Adrenal gland (tissue), 12 donors: ENCODE measurements around the gene DENND10. TPM values are rescaled to one million over a fixed set of nuclear protein-coding genes. Genes with fewer than 3 reads are reported as not detected.

Experiments used
- DNase-seq, 7 donors: peaks; one replicate each; pipeline ENCODE4 v3.0.0-alpha.2; 2019 to 2020
- H3K27ac ChIP-seq, 5 donors: fragments of 200-600 bp; sonication (generic) in 4 of 5; 1 replicate in 3 of 5; 2 replicates in 2 of 5; pipeline versions ENCODE4 v1.5.1 to v1.8.0; 2016 to 2020; ENCODE audit warnings: mild to moderate bottlenecking in 1 of 5
- H3K27me3 ChIP-seq: fragments of 200-600 bp; 2 replicates; pipeline ENCODE4 v1.8.0; 2021
- H3K36me3 ChIP-seq, 2 donors: fragments of 200-600 bp; replicated peaks in 1 of 2; 1 replicate in 1 of 2; 2 replicates in 1 of 2; pipeline versions ENCODE4 v1.5.1 to v1.8.0; 2018 to 2022
- H3K4me1 ChIP-seq, 2 donors: fragments of 200-600 bp; replicated peaks in 1 of 2; 1 replicate in 1 of 2; 2 replicates in 1 of 2; pipeline versions ENCODE4 v1.5.1 to v1.8.0; 2018 to 2021
- H3K4me3 ChIP-seq, 4 donors: fragments of 200-600 bp; sonication (generic) in 3 of 4; one replicate each; pipeline ENCODE4 v1.5.1; 2016 to 2018
- H3K9me3 ChIP-seq, 3 donors: fragments of 200-600 bp; sonication (generic) in 1 of 3; replicated peaks in 1 of 3; 1 replicate in 2 of 3; 2 replicates in 1 of 3; pipeline versions ENCODE4 v1.5.1 to v1.8.0; 2016 to 2021
- POLR2A ChIP-seq, 2 donors: fragments of 450-650 bp; IDR thresholded peaks; one replicate each; pipeline ENCODE4 v1.6.1; 2017; ENCODE audit warnings: antibody characterized with exemption in 2 of 2, mild to moderate bottlenecking in 2 of 2, moderate library complexity in 1 of 2
- WGBS, 4 donors: extraction: QIAGEN DNeasy Blood & Tissue Kit in 2 of 4; methylation state at CpG; one replicate each; pipeline versions ENCODE4 v1.1.5 to v1.1.7; 2013 to 2017; 5-methylcytosine and 5-hydroxymethylcytosine counted together
- intact Hi-C, 2 donors: fragments of 100-400 bp; cut with DNase I; formaldehyde crosslinking; loops; one replicate each; pipeline versions ENCODE4 v1.14.1 to v1.15.0; 2022 to 2023
- polyA plus RNA-seq, 3 donors: library from polyadenylated mRNA; stranded (reverse); fragments of 200-250 nt in 2 of 3; fragments of 350-450 nt in 1 of 3; fragmentation: Illumina TruSeq in 1 of 3; extraction: RNeasy Lipid Tissue Mini Kit (QIAGEN cat#74804) in 1 of 3; gene quantifications; one replicate each; pipeline ENCODE4 v1.2.3, GENCODE V29; 2013 to 2014
- total RNA-seq, 9 donors: library from RNA; depleted of rRNA in 4 of 9; stranded (reverse); fragments of >200 nt in 4 of 9; fragments of 120-200 nt in 1 of 9; fragmentation: NEBNext Ultra II Directional in 1 of 9; extraction: Animal tissue kit (Norgen Biotek cat#: 25700) in 1 of 9; gene quantifications; one replicate each; pipeline versions ENCODE4 v1.1.0 to v1.2.4, GENCODE V29; 2013 to 2023
- TF ChIP-seq, protein P1 (sequence below), 6 experiments: fragments of 450-650 bp in 4 of 6; fragments of 200-600 bp in 2 of 6; sonication (generic) in 1 of 6; IDR thresholded peaks; 1 replicate in 5 of 6; 2 replicates in 1 of 6; pipeline versions ENCODE4 v1.5.1 to v1.8.0; 2016 to 2021; ENCODE audit warnings: antibody characterized with exemption in 6 of 6, mild to moderate bottlenecking in 2 of 6, moderate library complexity in 1 of 6
- donor health status: healthy with polysubstance abuse.
- donor health status: Bipolar disorder and iron deficiency.
- donor health status: DM: yes; HTN: yes; CAD: no.
- donor health status: DM: no; HTN: no; CAD: no.
- donor health status: DM: no; HTN: no; CAD: no.
- donor health status: DM: yes; HTN: yes; CAD: no.

The DENND10 gene
- total and polyA plus RNA-seq, 12 donors = 10.3 to 65.3 (median 41.9) TPM

DNA sequence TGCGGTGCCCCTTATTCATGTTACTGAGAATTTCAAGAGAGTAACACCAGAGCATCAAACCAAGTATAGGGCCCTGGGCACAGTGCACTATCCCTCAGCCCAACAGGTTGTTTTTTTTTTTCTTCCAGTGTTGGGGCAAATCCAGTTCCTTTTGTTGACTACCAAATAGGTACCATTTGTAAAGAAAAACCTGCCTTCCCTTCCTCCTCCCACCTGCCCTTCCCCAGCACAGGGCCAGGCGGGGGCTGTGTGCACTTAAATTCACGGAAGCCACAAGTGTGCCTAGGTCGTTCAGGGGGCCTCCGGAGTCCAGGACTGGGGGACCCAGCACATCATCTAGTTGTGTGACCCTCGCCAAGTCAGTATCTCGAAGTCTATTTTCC is 62.2 kb downstream of the DENND10 start:
- H3K4me1 ChIP-seq = peaks cover 17 to 25% of the 10 kb centered on the region in 2 donors
- H3K27me3 ChIP-seq = no peaks in the 10 kb centered on the region
- H3K9me3 ChIP-seq = no peaks in the 10 kb centered on the region
- TF ChIP-seq, protein P1, sequence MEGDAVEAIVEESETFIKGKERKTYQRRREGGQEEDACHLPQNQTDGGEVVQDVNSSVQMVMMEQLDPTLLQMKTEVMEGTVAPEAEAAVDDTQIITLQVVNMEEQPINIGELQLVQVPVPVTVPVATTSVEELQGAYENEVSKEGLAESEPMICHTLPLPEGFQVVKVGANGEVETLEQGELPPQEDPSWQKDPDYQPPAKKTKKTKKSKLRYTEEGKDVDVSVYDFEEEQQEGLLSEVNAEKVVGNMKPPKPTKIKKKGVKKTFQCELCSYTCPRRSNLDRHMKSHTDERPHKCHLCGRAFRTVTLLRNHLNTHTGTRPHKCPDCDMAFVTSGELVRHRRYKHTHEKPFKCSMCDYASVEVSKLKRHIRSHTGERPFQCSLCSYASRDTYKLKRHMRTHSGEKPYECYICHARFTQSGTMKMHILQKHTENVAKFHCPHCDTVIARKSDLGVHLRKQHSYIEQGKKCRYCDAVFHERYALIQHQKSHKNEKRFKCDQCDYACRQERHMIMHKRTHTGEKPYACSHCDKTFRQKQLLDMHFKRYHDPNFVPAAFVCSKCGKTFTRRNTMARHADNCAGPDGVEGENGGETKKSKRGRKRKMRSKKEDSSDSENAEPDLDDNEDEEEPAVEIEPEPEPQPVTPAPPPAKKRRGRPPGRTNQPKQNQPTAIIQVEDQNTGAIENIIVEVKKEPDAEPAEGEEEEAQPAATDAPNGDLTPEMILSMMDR (IDR thresholded peaks at IDR 0.05) = no peak
- TF ChIP-seq POLR2A (IDR thresholded peaks at IDR 0.05) = no peak
- intact Hi-C loops = no loop called here
- peaks cover 0 to 33% of the 10 kb centered on the region in 2 donors for H3K36me3 ChIP-seq
- no peak for DNase-seq
- H3K27ac ChIP-seq = peak overlapping the region; percentile 60 to 92 (median 84)
- peak overlapping the region in 2 of 4 donors; percentile 87 to 91 for H3K4me3 ChIP-seq
- 65 to 71% (median 68%) methylated on average over 7 of the region's 7 CpGs for WGBS, 4 donors

DNA sequence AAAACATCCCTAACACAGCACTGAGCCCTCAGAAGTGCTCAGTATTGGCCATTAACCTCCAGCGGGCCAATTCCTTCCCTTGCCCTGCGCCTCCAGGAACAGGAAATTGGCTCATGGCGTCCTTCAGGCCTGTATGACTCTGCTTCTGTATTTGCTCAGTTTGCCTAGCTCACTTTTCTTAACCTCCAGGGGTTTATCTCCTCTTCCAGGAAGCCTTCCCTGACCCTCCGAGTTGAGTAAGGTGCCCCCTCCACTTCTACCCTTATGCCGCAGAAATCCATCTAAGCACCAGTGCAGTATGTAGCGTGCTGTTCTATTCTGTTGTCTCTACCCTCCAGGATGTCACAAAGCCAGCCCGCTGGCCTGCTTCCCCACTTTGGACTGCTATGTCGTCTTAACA is 62.7 kb downstream of the DENND10 start:
- Histone ChIP-seq H3K4me1 (peaks cover 14 to 25% of the 10 kb centered on the region in 2 donors), H3K27me3 (no peaks in the 10 kb centered on the region), H3K36me3 (peaks cover 0 to 37% of the 10 kb centered on the region in 2 donors), H3K4me3 (no peak overlapping the region), H3K9me3 (no peaks in the 10 kb centered on the region), H3K27ac (peak overlapping the region in 3 of 5 donors; percentile 84 to 92 (median 91))
- TF ChIP-seq POLR2A (IDR thresholded peaks at IDR 0.05) = no peak
- TF ChIP-seq, protein P1 (IDR thresholded peaks at IDR 0.05) = no peak
- WGBS, 4 donors = 64 to 75% (median 69%) methylated on average over 8 of the region's 8 CpGs
- intact Hi-C loops = no loop called here
- DNase-seq = no peak

DNA sequence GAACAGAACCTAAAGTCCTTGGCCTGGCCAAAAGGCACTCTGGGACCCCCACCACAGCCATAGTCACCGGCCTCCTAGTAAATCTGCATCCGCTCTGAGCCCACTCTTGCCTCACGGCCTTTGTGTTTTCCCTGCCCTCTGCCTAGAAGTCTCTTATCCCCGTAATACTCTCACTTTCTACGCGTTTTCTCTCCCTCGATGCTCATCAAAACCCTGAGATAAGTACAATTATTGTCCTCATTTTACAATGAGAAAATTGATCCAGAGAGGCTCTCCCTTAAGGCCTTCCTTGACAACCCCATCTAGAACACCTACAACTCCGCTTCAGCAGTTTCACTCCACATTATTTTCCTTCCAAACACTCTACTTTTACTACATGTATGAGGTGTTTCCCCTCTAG is 63.1 kb downstream of the DENND10 start:
- peaks cover 9 to 22% of the 10 kb centered on the region in 2 donors for H3K4me1 ChIP-seq
- no peaks in the 10 kb centered on the region for H3K9me3 ChIP-seq
- TF ChIP-seq, protein P1 (IDR thresholded peaks at IDR 0.05) = no peak
- no peak for TF ChIP-seq POLR2A (IDR thresholded peaks at IDR 0.05)
- H3K36me3 ChIP-seq = peaks cover 0 to 42% of the 10 kb centered on the region in 2 donors
- no peaks in the 10 kb centered on the region for H3K27me3 ChIP-seq
- intact Hi-C loops = no loop called here
- WGBS, 4 donors = 82 to 84% (median 84%) methylated on average over 8 of the region's 8 CpGs
- H3K27ac ChIP-seq = peak overlapping the region in 2 of 5 donors; percentile 91 to 92
- no peak for DNase-seq
- no peak overlapping the region for H3K4me3 ChIP-seq

DNA sequence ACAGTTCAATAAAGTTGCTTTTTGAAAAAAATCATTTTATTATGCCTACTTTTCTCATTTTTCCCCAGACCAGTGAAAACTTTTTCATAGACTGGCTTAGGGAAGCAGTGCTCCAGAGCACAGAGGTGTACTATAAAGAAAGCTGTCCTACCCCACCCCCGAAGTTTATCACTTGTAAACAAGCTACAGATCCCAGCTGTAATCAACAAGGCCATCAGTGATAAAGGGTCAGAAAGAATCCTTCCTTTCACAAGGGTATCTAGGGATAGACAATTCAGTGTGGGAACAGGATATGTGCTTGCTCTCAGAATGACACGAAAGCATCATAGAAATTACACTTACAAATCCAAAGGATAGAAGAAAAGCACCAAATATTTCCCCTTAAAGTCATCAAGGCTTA is 70.2 kb downstream of the DENND10 start:
- intact Hi-C loops = no loop called here
- no peak for DNase-seq
- Histone ChIP-seq H3K4me1 (peaks cover 10 to 36% of the 10 kb centered on the region in 2 donors), H3K9me3 (no peaks in the 10 kb centered on the region), H3K27ac (no peak overlapping the region), H3K4me3 (no peak overlapping the region), H3K27me3 (no peaks in the 10 kb centered on the region), H3K36me3 (peaks cover 0 to 53% of the 10 kb centered on the region in 2 donors)
- 36 to 56% (median 48%) methylated on average over 2 of the region's 2 CpGs for WGBS, 4 donors
- TF ChIP-seq, protein P1 (IDR thresholded peaks at IDR 0.05) = no peak
- TF ChIP-seq POLR2A (IDR thresholded peaks at IDR 0.05) = no peak
